Activated CD4-positive, alpha-beta T cell treated with anti-CD3 and anti-CD28 coated beads for 36 hours (primary cell): Measurements from ENCODE around the gene PIP4P1. TPM values are rescaled to one million over a fixed set of nuclear protein-coding genes. Genes with fewer than 3 reads are reported as not detected.

Experiments used
- total RNA-seq, 2 experiments: library from RNA; stranded (reverse); gene quantifications; one replicate each; pipeline ENCODE4 v1.2.3, GENCODE V29; 2021

PIP4P1 gene
- total RNA-seq, 2 experiments from 2014 or later = 24.2 to 24.7 TPM

Other genes with a start within 250 kb of the PIP4P1 start
- gene OR11H6, start 237.7 kb downstream of the PIP4P1 start, total RNA-seq = not detected
- not detected for gene OR11H7, start 232.5 kb downstream of the PIP4P1 start, total RNA-seq
- gene OR11H4, start 222.1 kb downstream of the PIP4P1 start, total RNA-seq = not detected
- 10 to 100 TPM; 21.6 to 23.5 TPM for gene TTC5, start 155.5 kb downstream of the PIP4P1 start, total RNA-seq
- gene CCNB1IP1, start 128.2 kb downstream of the PIP4P1 start, total RNA-seq = 10 to 100 TPM; 57.4 to 67.0 TPM
- 10 to 100 TPM; 39.4 to 41.8 TPM for gene PARP2, start 117.8 kb downstream of the PIP4P1 start, total RNA-seq
- 10 to 100 TPM; 29.2 to 40.1 TPM for gene TEP1, start 47.9 kb downstream of the PIP4P1 start, total RNA-seq
- gene KLHL33, start 25.3 kb downstream of the PIP4P1 start, total RNA-seq = under 1 TPM; 0.05 to 0.09 TPM
- 10 to 100 TPM; 46.2 to 47.5 TPM for gene OSGEP, start 6.6 kb downstream of the PIP4P1 start, total RNA-seq
- gene APEX1, start 6.2 kb downstream of the PIP4P1 start, total RNA-seq = 100 to 1,000 TPM; 216 to 257 TPM
- 100 to 1,000 TPM; 160 to 164 TPM for gene PNP, start 8.0 kb upstream of the PIP4P1 start, total RNA-seq
- under 1 TPM; 0.16 to 0.56 TPM for gene RNASE10, start 44.1 kb upstream of the PIP4P1 start, total RNA-seq
- not detected for gene RNASE9, start 99.6 kb upstream of the PIP4P1 start, total RNA-seq
- not detected for gene RNASE11, start 126.6 kb upstream of the PIP4P1 start, total RNA-seq
- gene RNASE12, start 129.9 kb upstream of the PIP4P1 start, total RNA-seq = not detected
- gene OR6S1, start 180.3 kb upstream of the PIP4P1 start, total RNA-seq = not detected
- under 1 TPM; 0.37 to 0.50 TPM for gene RNASE4, start 223.1 kb upstream of the PIP4P1 start, total RNA-seq
- gene ANG, start 227.3 kb upstream of the PIP4P1 start, total RNA-seq = 1 to 10 TPM in 1 of 2 experiments, under 1 TPM in 1; 0.83 to 1.8 TPM